Heart right ventricle (tissue), 16 donors: ENCODE data around the gene NEK6. TPM values are rescaled to one million over a fixed set of nuclear protein-coding genes. Genes with fewer than 3 reads are reported as not detected.

ENCODE experiments used
- ATAC-seq, 8 donors: fragments of 200-7000 bp; cut with Tn5 transposase; one replicate each; pipeline ENCODE4 v1.9.1; 2020; ENCODE audit warnings: mild to moderate bottlenecking in 8 of 8, moderate library complexity in 8 of 8, moderate number of reproducible peaks in 1 of 8
- DNase-seq, 2 donors: peaks; one replicate each; pipeline ENCODE4 v3.0.0-alpha.2; 2020
- H3K27ac ChIP-seq, 10 donors: fragments of 200-600 bp; sonication (generic) in 2 of 10; one replicate each; pipeline versions ENCODE4 v1.5.0 to v1.8.0; 2020 to 2022; ENCODE audit warnings: mild to moderate bottlenecking in 3 of 10
- H3K27me3 ChIP-seq, 7 donors: fragments of 200-600 bp; one replicate each; pipeline ENCODE4 v1.8.0; 2021 to 2022; ENCODE audit warnings: mild to moderate bottlenecking in 2 of 7
- H3K36me3 ChIP-seq, 9 donors: fragments of 200-600 bp; sonication (generic) in 1 of 9; one replicate each; pipeline versions ENCODE4 v1.5.0 to v1.8.0; 2020 to 2022; ENCODE audit warnings: mild to moderate bottlenecking in 2 of 9
- H3K4me1 ChIP-seq, 9 donors: fragments of 200-600 bp; sonication (generic) in 1 of 9; one replicate each; pipeline versions ENCODE4 v1.5.0 to v1.8.0; 2020 to 2022; ENCODE audit warnings: mild to moderate bottlenecking in 4 of 9
- H3K4me3 ChIP-seq, 10 donors: fragments of 200-600 bp; sonication (generic) in 2 of 10; one replicate each; pipeline versions ENCODE4 v1.5.0 to v1.8.0; 2020 to 2022; ENCODE audit warnings: mild to moderate bottlenecking in 7 of 10, moderate library complexity in 2 of 10
- H3K9me3 ChIP-seq, 11 donors: fragments of 200-600 bp in 10 of 11; sonication (generic) in 2 of 11; one replicate each; pipeline versions ENCODE4 v1.5.0 to v1.8.0; 2013 to 2022; ENCODE audit warnings: mild to moderate bottlenecking in 2 of 11, control low read depth in 1 of 11, moderate library complexity in 1 of 11
- CTCF ChIP-seq, 9 donors: fragments of 200-600 bp; sonication (generic) in 2 of 9; IDR thresholded peaks; one replicate each; pipeline versions ENCODE4 v1.5.0 to v1.8.0; 2021 to 2022; ENCODE audit warnings: antibody characterized with exemption in 9 of 9, mild to moderate bottlenecking in 5 of 9, moderate library complexity in 1 of 9
- WGBS, 2 donors: extraction: QIAGEN DNeasy Blood & Tissue Kit; methylation state at CpG; one replicate each; pipeline ENCODE4 v1.1.7; 2013; ENCODE audit warnings: inconsistent platforms in 1 of 2; 5-methylcytosine and 5-hydroxymethylcytosine counted together
- intact Hi-C, 10 donors: fragments of 100-400 bp; cut with DNase I; formaldehyde crosslinking; loops; one replicate each; pipeline versions ENCODE4 v1.11.1 to v1.14.2; 2022
- polyA plus RNA-seq, 2 donors: library from polyadenylated mRNA; stranded (reverse); fragments of 200-250 nt; gene quantifications; one replicate each; pipeline ENCODE4 v1.2.3, GENCODE V29; 2013
- total RNA-seq, 10 donors: library from RNA; stranded (reverse); fragmentation: NEBNext Ultra II Directional in 3 of 10; extraction: Animal tissue kit (Norgen Biotek cat#: 25700) in 3 of 10; gene quantifications; one replicate each; pipeline versions ENCODE4 v1.2.1 to v1.2.4, GENCODE V29; 2021 to 2023
- donor health status: Arrhythmogenic right ventricular cardiomyopathy.
- donor health status: ischemic (EF 13 %, LVEDD 7.1; RV severe dilation, severe dysfunction).
- donor health status: healthy with polysubstance abuse.
- donor health status: DM: no; HTN: yes; CAD: no.
- donor health status: DM: no; HTN: no; CAD: no.
- donor health status: ischemic (EF 25% LVEDD 6.9; RV normal size, moderate dysfunction).
- donor health status: ischemic (EF 25% LVEDD 5.7; RV mildly dilated, moderate dysfunction).
- donor health status: healthy.
- donor health status: DM: yes; HTN: yes; CAD: no.
- donor health status: Ischemic cardiomyopathy.
- donor health status: ischemic (EF 35%, LVEDD 5.7; RV mildly dilated, moderate dysfunction).
- donor health status: nonischemic (EF 11% LVEDD 7.7; RV severe dilation, severe dysfunction).
- donor health status: DM: yes; HTN: yes; CAD: no.
- donor health status: PGD.
- donor health status: ischemic (EF 29% LVEDD 5.4; RV normal size, mild dysfunction).
- donor health status: nonischemic (EF 23%, LVEDD 6.1; RV moderate dilation, normal function).

NEK6 gene
- total and polyA plus RNA-seq, 12 donors = 1.9 to 22.4 (median 7.5) TPM

- Histone ChIP-seq H3K9me3 (no peaks in the 10 kb centered on the region), H3K27ac (peak overlapping the region in 1 of 10 donors; percentile 59), H3K27me3 (no peaks in the 10 kb centered on the region), H3K36me3 (no peaks in the 10 kb centered on the region), H3K4me3 (no peak overlapping the region), H3K4me1 (peaks cover 0 to 69% (median 39%) of the 10 kb centered on the region in 9 donors)
- no peak for DNase-seq
- WGBS, 2 donors = 66 to 71% methylated on average over 11 of the region's 11 CpGs
- TF ChIP-seq CTCF (IDR thresholded peaks at IDR 0.05) = no peak
- ATAC-seq = no peak
- intact Hi-C loops = no loop called here
These were observed 43.0 kb upstream of the NEK6 start for GRCh38 chr9:124214596-124215367.

DNA sequence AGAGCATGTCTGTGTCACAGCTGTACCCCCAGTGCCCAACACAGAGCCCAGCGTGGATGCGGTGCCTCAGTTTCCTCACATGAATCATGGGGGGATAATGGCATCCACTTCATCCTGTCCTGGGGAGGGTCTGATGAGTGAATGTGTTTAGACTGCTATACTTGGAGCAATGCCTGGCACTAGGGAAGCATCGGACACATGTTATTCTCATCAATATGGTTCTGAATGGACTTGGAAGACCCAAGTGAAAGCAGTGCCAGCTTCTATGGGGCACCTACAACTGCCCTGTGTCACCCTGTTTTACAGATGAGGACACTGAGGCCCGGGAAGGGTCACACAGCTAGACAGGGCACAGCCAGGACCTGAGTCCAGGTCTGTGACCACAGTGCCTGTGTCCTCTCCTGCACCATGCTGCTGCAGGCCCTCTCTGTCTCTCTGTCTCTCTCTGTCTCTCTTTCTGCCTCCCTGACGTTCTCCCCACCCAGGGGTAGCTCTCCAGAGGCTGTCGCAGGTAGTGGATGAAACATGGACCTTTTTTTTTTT lies 42.3 kb upstream of the NEK6 start:
- intact Hi-C loops = no loop called here
- no peak for DNase-seq
- no peak for ATAC-seq

GRCh38 chr9:124215956-124216355 lies 41.8 kb upstream of the NEK6 start:
- 96 to 97% methylated on average over 15 of the region's 15 CpGs for WGBS, 2 donors
- H3K4me1 ChIP-seq = peaks cover 3 to 80% (median 50%) of the 10 kb centered on the region in 9 donors
- H3K4me3 ChIP-seq = no peak overlapping the region
- intact Hi-C loops = no loop called here
- H3K27me3 ChIP-seq = no peaks in the 10 kb centered on the region
- no peaks in the 10 kb centered on the region for H3K9me3 ChIP-seq
- DNase-seq (no peak), ATAC-seq (no peak)
- peak overlapping the region in 6 of 10 donors; percentile 54 to 81 (median 68) for H3K27ac ChIP-seq
- TF ChIP-seq CTCF (IDR thresholded peaks at IDR 0.05) = no peak
- H3K36me3 ChIP-seq = no peaks in the 10 kb centered on the region

More for the DNA sequence above, 42.3 kb upstream of the NEK6 start:
- Histone ChIP-seq H3K4me3 (no peak overlapping the region), H3K27me3 (no peaks in the 10 kb centered on the region), H3K36me3 (no peaks in the 10 kb centered on the region), H3K4me1 (peaks cover 0 to 75% (median 45%) of the 10 kb centered on the region in 9 donors), H3K27ac (peak overlapping the region in 1 of 10 donors; percentile 5), H3K9me3 (no peaks in the 10 kb centered on the region)
- no peak for TF ChIP-seq CTCF (IDR thresholded peaks at IDR 0.05)
- WGBS, 2 donors = 88 to 89% methylated on average over 6 of the region's 6 CpGs

- Histone ChIP-seq H3K27ac (peak overlapping the region in 7 of 10 donors; percentile 23 to 81 (median 68)), H3K4me1 (peaks cover 3 to 87% (median 57%) of the 10 kb centered on the region in 9 donors), H3K9me3 (no peaks in the 10 kb centered on the region), H3K4me3 (no peak overlapping the region), H3K36me3 (no peaks in the 10 kb centered on the region), H3K27me3 (no peaks in the 10 kb centered on the region)
- ATAC-seq (peak in 6 of 8 donors; percentile 33 to 50 (median 47)), DNase-seq (peak; percentile 25 to 40)
- 52 to 64% methylated on average over 9 of the region's 9 CpGs for WGBS, 2 donors
- intact Hi-C loops = no loop called here
- TF ChIP-seq CTCF (IDR thresholded peaks at IDR 0.05) = no peak
These were observed 41.1 kb upstream of the NEK6 start for GRCh38 chr9:124216474-124217176.
